Measurements from ENCODE around the gene MGARP. TPM values are rescaled to one million over a fixed set of nuclear protein-coding genes. Genes with fewer than 3 reads are reported as not detected.

MGARP gene
- polyA plus RNA-seq, 1 of the 3 experiments (the other 2 are of a cell fraction): 22.9 TPM

GRCh38 chr4:139301113-139301820 lies 21.2 kb upstream of the MGARP start, which contains the start of gene NAA15 (continued):
- peak; percentile 98 for TF ChIP-seq MXI1 (IDR thresholded peaks at IDR 0.05; ENCODE audit: low read depth, low read length)
- peak; percentile 97 for TF ChIP-seq MAX (IDR thresholded peaks at IDR 0.05; ENCODE audit: low read depth)
- peak; percentile 95 for TF ChIP-seq YY1 (IDR thresholded peaks at IDR 0.05; ENCODE audit: low read depth)
- TF ChIP-seq USF1 (IDR thresholded peaks at IDR 0.05; ENCODE audit: borderline replicate concordance, low read depth): peak; percentile 73; the same call in 1 of the 2 replicates
- TF ChIP-seq FOXJ3 (CRISPR knock-in tag; IDR thresholded peaks at IDR 0.05): no peak
- peak; percentile 12; the same call in 1 of the 2 replicates for TF ChIP-seq TCF12 (IDR thresholded peaks at IDR 0.05)
- TF ChIP-seq RFX5 (IDR thresholded peaks at IDR 0.05; ENCODE audit: low read length): peak; percentile 58; the same call in 1 of the 2 replicates
- TF ChIP-seq NRF1 (IDR thresholded peaks at IDR 0.05; ENCODE audit: low read depth, low read length): peak; percentile 73

- peak; percentile 38 for DNase-seq
- Histone ChIP-seq H3K9me2 (no peaks in the 10 kb centered on the region), H2AFZ (ENCODE audit: low read depth) (peak overlapping the region; percentile 97), H3K36me3 (replicated peaks in 1 of 2; ENCODE audit: control insufficient read depth in 1 of 2, insufficient read depth in 2 of 2, low read length in 1 of 2) (peaks cover 0 to 11% of the 10 kb centered on the region in 2 experiments), H3K9ac (peak overlapping the region; percentile 79), H3F3A (replicated peaks; ENCODE audit: insufficient read depth) (peaks cover 26% of the 10 kb centered on the region), H3K9me3 (no peaks in the 10 kb centered on the region), H3K27ac (ENCODE audit: low read depth in 2 of 2, low read length in 1 of 2) (peak overlapping the region; percentile 90 to 94), H3K4me3 (ENCODE audit: low read depth in 2 of 2, low read length in 1 of 2) (peak overlapping the region; percentile 91 to 97), H3K4me2 (peak overlapping the region; percentile 87), H3K27me3 (ENCODE audit: insufficient read depth) (no peaks in the 10 kb centered on the region), H4K20me1 (ENCODE audit: insufficient read depth) (peaks cover 30% of the 10 kb centered on the region), H3K79me2 (ENCODE audit: insufficient read depth) (peaks cover 66% of the 10 kb centered on the region), H3K4me1 (ENCODE audit: control insufficient read depth in 1 of 2, insufficient read depth in 2 of 2, low read depth in 1 of 2, low read length in 1 of 2) (peaks cover 16 to 23% of the 10 kb centered on the region in 2 experiments; a peak in 3 of 4 replicates)
- CTCF ChIA-PET: interaction anchor here (1.0 to 2.6 kb wide), 10 partner anchors 11 to 270 kb away, joined by 3 to 14 read pairs (median 4); no protein-coding TSS in a partner anchor
- POLR2A ChIA-PET: interaction anchor here (0.7 to 2.5 kb wide), 3 partner anchors 123 to 223 kb away, joined by 3 to 19 read pairs (median 3); partner anchors contain the start of gene ELF2
- 3% methylated on average over 16 of the region's 16 CpGs for whole genome bisulfite sequencing (ENCODE audit: low lambda C conversion rate)
- TF ChIP-seq RCOR1 (IDR thresholded peaks at IDR 0.05; ENCODE audit: low read length): no peak
- TF ChIP-seq CTCF (IDR thresholded peaks at IDR 0.05): 0 out of 2 replicates have a peak, but pooled peaks have one; percentile 5
Measured at GRCh38 chr4:139300431-139301112, 20.5 kb upstream of the MGARP start.
